ENCODE measurements around the gene MVB12B. TPM values are rescaled to one million over a fixed set of nuclear protein-coding genes. Genes with fewer than 3 reads are reported as not detected.

The MVB12B gene
- total and polyA plus RNA-seq, 10 donors = 2.8 to 52.4 (median 34.8) TPM

DNA sequence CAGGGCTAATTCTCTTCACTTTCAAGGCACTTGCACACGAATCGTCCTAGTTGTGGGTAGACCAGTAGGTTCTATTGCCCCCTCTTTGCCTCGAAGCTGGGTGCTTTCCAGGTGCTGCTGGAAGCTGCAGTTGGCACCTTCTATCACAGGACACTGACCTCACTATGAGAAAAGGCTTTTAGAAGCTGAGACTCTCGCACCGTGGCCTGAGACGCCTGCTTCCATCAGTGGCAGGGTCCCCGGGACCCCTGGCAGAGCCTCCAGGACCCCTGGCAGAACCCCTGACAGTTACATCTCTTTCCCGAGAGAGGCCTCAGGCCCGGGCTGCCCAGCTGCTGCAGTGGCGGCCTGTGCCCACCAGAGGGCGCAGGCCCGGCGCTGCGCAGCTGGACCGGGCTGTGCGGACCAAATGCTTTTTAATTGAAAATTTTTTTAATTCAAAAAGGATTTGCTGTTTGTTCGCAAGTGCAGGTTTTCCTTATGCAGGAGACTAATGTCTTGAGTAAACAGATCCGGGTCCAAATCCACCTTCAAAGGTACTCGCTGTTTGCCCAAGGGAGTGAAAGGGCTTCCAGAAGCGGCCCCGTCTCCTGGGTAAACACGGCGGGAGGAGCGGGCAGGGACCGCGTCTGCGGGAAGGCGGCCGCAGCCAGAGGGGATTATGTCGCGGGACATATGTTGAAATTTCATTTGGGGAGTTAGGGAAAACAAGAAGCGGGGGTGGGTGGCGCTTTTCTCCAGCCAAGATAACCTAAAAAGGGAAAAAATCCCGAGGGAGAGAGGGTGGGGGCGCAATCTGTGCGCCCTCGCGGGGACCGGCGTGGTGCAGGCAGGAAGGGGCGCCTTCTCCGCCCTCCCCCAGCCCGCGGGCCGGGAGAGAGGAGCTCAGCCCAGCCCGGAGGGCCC, 172.6 kb downstream of the MVB12B start:
- H3K9me3 ChIP-seq = no peaks in the 10 kb centered on the region
- DNase-seq = peak; percentile 90
- H3K4me3 ChIP-seq = peak overlapping the region; percentile 21 to 63 (median 36)
- 3 to 6% (median 5%) methylated on average over 36 to 46 of the region's 46 CpGs for WGBS, 5 donors
- H3K36me3 ChIP-seq = peaks cover 0 to 30% (median 12%) of the 10 kb centered on the region in 6 donors
- peaks cover 13 to 43% (median 38%) of the 10 kb centered on the region in 6 donors for H3K4me1 ChIP-seq
- H3K27ac ChIP-seq = peak overlapping the region in 1 of 8 donors; percentile 32
- intact Hi-C loops (cut with DNase I; ENCODE audit: low total_unique reads) = no loop called here
- TF ChIP-seq POLR2A (IDR thresholded peaks at IDR 0.05) (no peak), CTCF (IDR thresholded peaks at IDR 0.05 in 8 of 11, conservative IDR thresholded peaks at IDR 0.05 in 3 of 11) (peak; percentile 79 to 100 (median 100)), POLR2AphosphoS5 (IDR thresholded peaks at IDR 0.05) (peak in 1 of 3 donors; percentile 29)
- H3K27me3 ChIP-seq (replicated peaks in 1 of 7) = peaks cover 0 to 20% (median 8%) of the 10 kb centered on the region in 7 donors

DNA sequence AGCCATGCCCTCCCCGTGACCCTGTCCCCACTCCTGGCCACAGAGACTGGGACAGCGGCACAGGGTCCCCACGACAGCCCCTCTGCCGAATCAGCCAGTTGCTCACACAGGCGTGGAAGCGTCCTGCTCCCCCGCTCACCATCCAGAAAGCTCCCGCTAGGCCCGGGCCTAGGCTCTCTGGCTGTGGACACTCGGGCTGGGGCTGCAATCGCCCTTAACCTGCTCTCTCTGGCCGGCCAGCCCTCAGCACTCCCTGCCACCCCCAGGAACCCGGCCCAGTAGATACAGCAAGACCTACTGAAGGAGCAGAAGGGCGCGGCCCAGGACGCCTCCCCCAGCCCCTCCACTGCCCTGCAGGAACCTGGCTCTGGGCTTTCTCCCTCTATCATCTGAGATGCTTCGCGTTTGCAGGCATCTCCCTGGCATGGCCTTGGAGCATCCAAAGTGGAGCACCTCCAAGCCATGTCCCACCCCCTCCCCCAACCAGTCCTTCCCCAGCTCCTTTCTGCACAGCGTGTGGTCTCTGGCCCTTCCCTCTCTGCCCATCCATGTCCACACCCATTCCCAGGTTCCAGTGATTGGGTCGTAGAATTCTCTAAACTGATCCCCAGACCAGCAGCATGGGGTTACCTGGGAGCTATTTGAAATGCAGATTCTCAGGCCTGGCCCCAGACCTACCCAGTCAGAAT, 173.4 kb downstream of the MVB12B start:
- Histone ChIP-seq H3K36me3 (peaks cover 0 to 36% (median 19%) of the 10 kb centered on the region in 6 donors), H3K4me3 (peak overlapping the region in 7 of 8 donors; percentile 21 to 63 (median 38)), H3K27me3 (replicated peaks in 1 of 7) (peaks cover 0 to 20% (median 8%) of the 10 kb centered on the region in 7 donors), H3K27ac (peak overlapping the region in 1 of 8 donors; percentile 32), H3K4me1 (peaks cover 13 to 43% (median 38%) of the 10 kb centered on the region in 6 donors), H3K9me3 (no peaks in the 10 kb centered on the region)
- no peak for TF ChIP-seq POLR2A (IDR thresholded peaks at IDR 0.05)
- TF ChIP-seq CTCF (IDR thresholded peaks at IDR 0.05 in 8 of 11, conservative IDR thresholded peaks at IDR 0.05 in 3 of 11) = no peak
- TF ChIP-seq POLR2AphosphoS5 (IDR thresholded peaks at IDR 0.05) = no peak
- peak; percentile 71 for DNase-seq
- intact Hi-C loops (cut with DNase I; ENCODE audit: low total_unique reads) = no loop called here
- 46 to 71% (median 56%) methylated on average over 17 to 20 of the region's 20 CpGs for WGBS, 5 donors

DNA sequence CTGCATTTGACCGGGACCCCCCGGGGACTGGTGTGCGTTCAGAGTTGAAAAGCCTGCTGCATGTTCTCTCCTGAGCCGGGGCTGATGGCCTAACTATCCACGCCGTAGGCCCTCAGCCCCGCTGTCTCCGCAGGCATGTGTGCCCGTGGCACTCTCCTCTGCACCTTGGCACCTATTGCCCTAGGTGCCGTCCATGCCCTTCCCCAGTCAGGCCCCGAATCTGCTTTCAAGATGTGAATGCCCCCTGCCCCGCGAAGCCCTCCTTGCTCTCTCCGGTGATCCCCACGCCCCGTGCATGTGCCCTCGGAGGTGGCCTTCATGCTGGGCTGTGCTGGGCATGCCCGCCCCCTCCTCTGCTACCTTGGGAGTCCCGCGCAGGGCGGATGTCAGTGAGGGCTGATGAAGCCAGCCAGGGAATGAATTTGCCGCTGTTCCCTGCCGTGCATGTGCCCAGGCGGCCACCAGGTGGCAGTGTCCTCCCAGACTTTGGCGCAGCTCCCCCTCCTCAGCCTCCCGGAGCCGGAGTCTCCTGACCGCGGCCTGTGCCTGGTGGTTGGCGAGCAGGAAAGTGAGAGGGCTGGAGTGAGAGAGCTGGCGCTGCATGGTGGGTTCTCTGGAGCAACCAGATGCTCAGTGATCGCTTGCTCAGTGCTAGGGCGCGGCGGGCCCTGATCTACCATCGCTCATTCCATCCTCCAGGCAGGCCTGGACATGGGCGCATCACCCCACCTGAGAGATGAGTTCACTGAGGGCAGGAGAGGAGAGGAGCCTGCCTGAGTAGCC, 174.2 kb downstream of the MVB12B start:
- no peak overlapping the region for H3K27ac ChIP-seq
- H3K9me3 ChIP-seq = no peaks in the 10 kb centered on the region
- peaks cover 0 to 20% (median 8%) of the 10 kb centered on the region in 7 donors for H3K27me3 ChIP-seq (replicated peaks in 1 of 7)
- peaks cover 0 to 36% (median 20%) of the 10 kb centered on the region in 6 donors for H3K36me3 ChIP-seq
- intact Hi-C loops (cut with DNase I; ENCODE audit: low total_unique reads) = loop anchor here (1.0 kb wide), 1 partner anchor 57 kb away; no protein-coding TSS in a partner anchor
- DNase-seq = peak; percentile 93
- H3K4me3 ChIP-seq = peak overlapping the region in 1 of 8 donors; percentile 9
- 25 to 39% (median 34%) methylated on average over 25 to 37 of the region's 37 CpGs for WGBS, 5 donors
- peaks cover 13 to 43% (median 38%) of the 10 kb centered on the region in 6 donors for H3K4me1 ChIP-seq
- TF ChIP-seq POLR2AphosphoS5 (IDR thresholded peaks at IDR 0.05) (peak in 2 of 3 donors; percentile 41 to 60), POLR2A (IDR thresholded peaks at IDR 0.05) (no peak), CTCF (IDR thresholded peaks at IDR 0.05 in 8 of 11, conservative IDR thresholded peaks at IDR 0.05 in 3 of 11) (peak; percentile 94 to 99 (median 97))
